ENCODE data around the gene EVX2.

The EVX2 gene

DNA sequence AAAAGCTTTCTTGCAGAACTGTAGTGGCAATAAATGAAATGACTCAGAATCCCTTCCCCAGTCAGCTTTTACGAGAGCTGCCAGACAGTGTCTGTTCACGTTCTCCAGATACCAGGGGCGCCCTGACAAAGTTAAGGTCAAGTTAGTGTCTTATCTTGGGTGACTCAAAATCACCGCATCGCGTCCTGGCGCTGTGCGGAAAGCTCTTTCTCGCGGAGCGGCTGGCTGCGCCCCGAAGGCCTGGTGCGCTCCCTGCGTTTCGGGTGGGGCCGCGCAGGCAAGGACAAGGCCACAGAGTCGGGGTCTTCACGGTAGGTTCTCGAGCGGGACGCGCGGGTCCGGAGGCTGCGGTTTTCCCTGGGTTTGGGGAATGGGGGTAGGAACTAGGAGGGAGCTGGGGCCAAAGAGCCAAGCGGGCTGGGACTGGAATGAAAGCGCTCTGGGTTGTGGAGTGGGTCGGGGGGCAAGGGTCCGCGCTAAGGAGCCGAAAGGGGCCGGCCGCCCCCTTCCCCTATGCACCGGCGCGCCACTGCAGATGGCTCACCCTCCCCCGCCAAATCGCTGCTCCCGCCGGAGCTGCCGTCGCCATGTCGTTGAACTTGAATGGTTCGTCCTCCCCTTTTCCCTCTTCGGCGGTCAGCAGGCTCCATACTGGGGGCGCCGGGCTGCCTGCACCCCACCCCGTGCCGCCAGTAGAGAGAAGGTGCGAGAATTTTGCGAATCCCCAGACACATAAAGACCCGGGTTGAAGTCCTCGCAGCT is 20.7 kb upstream of the EVX2 start:
- ATAC-seq (peak; percentile 13), DNase-seq (no peak)
- Mint-ChIP-seq H3K27me3 (peaks cover 95% of the 10 kb centered on the region), H3K4me3 (peak overlapping the region; percentile 55 to 72), H3K9me3 (no peaks in the 10 kb centered on the region), H3K27ac (no peak overlapping the region), H3K4me1 (peaks cover 47% of the 10 kb centered on the region)

DNA sequence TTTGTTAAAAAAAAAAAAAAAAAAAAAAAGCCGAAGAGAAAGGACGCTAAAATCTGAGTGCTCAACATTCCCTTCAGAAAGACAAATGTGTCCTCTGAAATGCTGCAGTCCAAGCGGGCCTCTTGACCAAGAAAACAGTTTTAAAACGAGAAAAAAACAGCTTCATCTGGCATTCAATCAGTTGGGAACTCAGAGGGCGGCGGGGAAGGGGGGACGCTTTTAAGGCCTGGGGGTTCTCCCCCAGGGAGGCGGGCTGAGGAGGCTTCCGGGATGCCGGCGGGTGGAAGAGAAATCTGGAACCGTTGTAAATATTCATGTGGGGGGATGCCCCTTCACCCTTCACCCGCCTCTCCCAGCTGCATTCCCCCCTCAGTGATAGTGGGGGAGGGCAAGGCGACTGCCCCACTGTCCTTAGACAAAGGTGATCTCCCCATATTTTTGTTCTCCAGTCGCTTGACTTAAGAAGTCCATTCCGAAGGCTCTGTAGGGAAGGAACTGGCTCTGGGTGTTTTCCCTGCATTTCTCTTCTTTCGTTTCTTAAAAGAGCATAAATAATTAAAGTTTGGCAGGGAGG is 20.1 kb upstream of the EVX2 start:
- peaks cover 95% of the 10 kb centered on the region for H3K27me3 Mint-ChIP-seq
- no peak for DNase-seq
- no peak overlapping the region for H3K27ac Mint-ChIP-seq
- peak overlapping the region; percentile 29 to 72 for H3K4me3 Mint-ChIP-seq
- no peak for ATAC-seq
- H3K9me3 Mint-ChIP-seq = no peaks in the 10 kb centered on the region
- peaks cover 43% of the 10 kb centered on the region for H3K4me1 Mint-ChIP-seq

DNA sequence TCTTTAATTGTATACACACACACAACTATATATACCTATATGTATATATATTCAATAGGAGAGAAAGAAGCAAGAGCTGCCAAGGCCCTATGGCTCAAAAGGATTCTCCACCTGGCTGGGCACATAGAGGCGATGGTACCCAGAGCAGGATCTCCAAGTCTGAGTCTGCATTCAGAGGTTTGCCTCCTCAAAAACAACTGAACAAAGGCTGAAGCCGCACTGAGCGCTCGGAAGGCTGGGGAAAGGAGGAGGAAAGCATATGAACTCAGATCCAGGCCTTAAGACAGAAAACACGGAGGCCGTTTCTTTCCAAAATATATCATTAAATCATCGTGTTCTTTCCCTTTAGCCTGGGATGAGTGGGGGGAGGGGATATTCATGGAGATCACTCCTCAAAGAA is 19.4 kb upstream of the EVX2 start:
- Mint-ChIP-seq H3K9me3 (no peaks in the 10 kb centered on the region), H3K4me3 (no peak overlapping the region), H3K27me3 (peaks cover 95% of the 10 kb centered on the region), H3K4me1 (peaks cover 42% of the 10 kb centered on the region), H3K27ac (no peak overlapping the region)
- DNase-seq = no peak
- no peak for ATAC-seq

DNA sequence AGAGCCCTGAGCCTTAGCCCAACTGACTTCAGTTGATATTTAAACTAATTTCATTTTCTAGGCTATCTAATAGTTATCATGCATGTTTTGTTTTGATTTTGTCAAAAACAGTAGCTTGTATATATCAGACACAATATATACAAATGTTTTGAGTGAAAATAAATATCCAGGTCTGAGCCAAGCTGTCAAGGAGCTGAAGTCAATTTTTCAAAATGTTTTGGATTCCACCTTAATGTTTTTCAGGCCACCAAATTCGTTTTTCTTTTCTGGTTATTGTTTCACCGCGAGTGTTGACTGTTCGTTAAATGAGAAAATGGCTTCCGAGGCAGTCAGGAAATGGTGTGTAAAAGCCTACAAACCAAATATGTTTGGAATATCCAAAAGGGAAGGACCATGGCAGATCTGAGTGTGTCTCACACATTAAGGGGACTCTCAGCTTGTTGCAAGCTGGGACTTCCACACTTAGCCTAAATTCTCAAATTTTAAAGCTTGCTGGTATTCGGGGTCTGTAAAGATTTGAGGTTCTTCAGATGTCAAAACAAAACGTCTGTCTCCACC is 18.6 kb upstream of the EVX2 start:
- DNase-seq = no peak
- H3K27ac Mint-ChIP-seq = no peak overlapping the region
- peaks cover 100% of the 10 kb centered on the region for H3K27me3 Mint-ChIP-seq

DNA sequence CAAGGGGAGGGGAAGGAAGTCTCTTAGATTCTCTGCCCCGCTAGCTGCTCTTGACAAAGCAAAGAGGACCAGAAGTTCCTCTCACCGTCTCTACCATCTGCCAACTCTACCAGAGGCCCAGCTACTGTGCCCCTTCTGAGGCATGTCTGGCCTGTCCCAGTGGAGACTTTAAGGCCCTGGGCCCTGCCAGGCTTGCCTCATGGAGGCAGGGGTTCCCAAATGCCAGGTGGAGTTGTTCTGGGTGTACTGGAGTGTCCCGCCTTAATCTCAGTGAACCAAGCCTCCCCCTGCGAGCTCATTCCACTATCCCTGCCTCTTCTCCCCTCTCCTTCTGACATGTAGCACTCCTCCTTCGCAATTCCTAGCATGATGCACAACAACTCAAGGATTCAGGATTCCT is 18.1 kb upstream of the EVX2 start:
- H3K9me3 Mint-ChIP-seq = no peaks in the 10 kb centered on the region
- H3K27ac Mint-ChIP-seq = no peak overlapping the region
- no peak overlapping the region for H3K4me3 Mint-ChIP-seq
- peaks cover 100% of the 10 kb centered on the region for H3K27me3 Mint-ChIP-seq
- ATAC-seq = no peak
- peaks cover 55% of the 10 kb centered on the region for H3K4me1 Mint-ChIP-seq
- DNase-seq = no peak

More for the DNA sequence above, 18.6 kb upstream of the EVX2 start:
- peaks cover 50% of the 10 kb centered on the region for H3K4me1 Mint-ChIP-seq
- H3K4me3 Mint-ChIP-seq = no peak overlapping the region
- ATAC-seq = no peak
- no peaks in the 10 kb centered on the region for H3K9me3 Mint-ChIP-seq

DNA sequence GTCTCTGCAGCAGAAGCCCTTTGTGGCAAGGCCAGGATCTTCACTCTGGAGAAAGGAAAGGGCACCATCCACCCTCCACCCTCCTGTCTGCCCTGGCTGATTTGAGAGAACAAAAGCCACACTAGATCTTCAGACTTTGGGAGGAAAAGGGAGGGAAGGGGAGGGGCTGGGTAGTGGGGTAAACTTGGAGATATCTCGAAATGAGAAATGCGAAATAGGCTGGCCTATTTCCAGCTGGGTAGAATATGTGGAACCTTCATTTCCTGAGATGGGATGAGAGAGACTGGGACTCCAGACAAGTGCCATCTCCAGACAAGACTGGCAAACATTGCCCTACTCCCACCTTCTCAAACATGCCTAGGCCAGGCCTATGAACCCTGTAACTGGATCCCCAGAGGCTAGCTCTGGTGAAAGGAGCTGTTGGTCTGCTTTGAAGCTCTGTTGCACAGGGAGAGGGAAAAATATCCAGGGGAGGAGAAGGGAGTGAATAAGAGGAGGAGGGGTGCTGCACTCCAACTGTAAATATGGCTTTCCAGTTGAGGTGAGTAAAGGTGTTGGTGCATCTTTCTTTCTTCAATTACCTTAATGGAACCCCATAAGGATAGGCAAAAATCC is 17.6 kb upstream of the EVX2 start:
- peaks cover 100% of the 10 kb centered on the region for H3K27me3 Mint-ChIP-seq
- no peak overlapping the region for H3K4me3 Mint-ChIP-seq
- DNase-seq = peak in 1 of 2 donors; percentile 4
- no peak for ATAC-seq
- H3K9me3 Mint-ChIP-seq = no peaks in the 10 kb centered on the region
- H3K27ac Mint-ChIP-seq = no peak overlapping the region
- peaks cover 57% of the 10 kb centered on the region for H3K4me1 Mint-ChIP-seq

DNA sequence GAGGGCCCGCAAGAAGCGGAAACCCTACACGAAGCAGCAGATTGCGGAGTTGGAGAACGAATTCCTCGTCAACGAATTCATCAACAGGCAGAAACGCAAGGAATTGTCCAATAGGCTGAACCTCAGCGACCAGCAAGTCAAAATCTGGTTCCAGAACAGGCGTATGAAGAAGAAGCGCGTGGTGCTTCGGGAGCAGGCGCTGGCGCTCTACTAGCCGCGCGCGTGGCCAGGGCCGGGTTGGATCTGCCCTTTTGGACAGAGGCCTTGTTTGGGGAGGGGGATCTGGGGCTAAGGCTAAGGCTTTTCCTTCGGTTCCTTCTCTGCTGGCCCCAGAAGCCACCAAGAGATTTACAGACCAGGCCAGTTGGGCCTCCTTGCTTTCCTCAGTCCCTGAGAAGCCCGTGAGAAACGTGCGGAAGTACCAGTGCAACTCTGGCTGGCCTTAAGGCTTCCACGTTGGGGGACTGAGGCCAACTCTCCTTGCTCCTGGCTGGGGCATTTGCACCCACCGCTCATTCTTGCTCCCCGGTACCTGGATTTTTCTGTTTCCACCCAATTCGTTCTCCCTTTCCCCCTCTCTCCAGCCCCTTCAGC is 16.9 kb upstream of the EVX2 start:
- H3K27me3 Mint-ChIP-seq = peaks cover 100% of the 10 kb centered on the region
- no peak overlapping the region for H3K27ac Mint-ChIP-seq
- DNase-seq (peak in 1 of 2 donors; percentile 7), ATAC-seq (no peak)
- no peaks in the 10 kb centered on the region for H3K9me3 Mint-ChIP-seq
- H3K4me3 Mint-ChIP-seq = no peak overlapping the region
- peaks cover 51% of the 10 kb centered on the region for H3K4me1 Mint-ChIP-seq

DNA sequence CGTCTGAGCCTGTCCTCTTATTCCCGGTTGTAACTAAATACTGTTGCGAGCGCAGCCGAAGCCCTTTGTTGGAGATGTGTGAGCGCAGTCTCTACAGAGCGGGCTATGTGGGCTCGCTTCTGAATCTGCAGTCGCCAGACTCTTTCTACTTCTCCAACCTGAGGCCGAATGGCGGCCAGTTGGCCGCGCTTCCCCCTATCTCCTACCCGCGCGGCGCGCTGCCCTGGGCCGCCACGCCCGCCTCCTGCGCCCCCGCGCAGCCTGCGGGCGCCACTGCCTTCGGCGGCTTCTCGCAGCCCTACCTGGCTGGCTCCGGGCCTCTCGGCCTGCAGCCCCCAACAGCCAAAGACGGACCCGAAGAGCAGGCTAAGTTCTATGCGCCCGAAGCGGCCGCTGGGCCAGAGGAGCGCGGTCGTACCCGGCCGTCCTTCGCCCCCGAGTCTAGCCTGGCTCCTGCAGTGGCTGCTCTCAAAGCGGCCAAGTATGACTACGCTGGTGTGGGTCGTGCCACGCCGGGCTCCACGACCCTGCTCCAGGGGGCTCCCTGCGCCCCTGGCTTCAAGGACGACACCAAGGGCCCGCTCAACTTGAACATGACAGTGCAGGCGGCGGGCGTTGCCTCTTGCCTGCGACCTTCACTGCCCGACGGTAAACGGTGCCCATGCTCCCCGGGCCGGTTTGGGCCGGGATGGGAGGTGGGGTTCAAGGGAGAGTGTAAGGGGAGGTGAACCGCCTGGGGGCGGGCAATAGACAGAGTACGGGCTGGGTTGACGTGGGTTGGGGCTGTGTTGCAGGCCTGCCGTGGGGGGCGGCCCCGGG is 16.2 kb upstream of the EVX2 start, which contains the start of gene HOXD12:
Gene HOXD12, plus strand, starts transcription at position 68 of the 819 bp plus-strand sequence. Its CDS starts 7 bp downstream, at position 75.
- Mint-ChIP-seq H3K4me3 (no peak within 1 kb of the TSS), H3K4me1 (peaks cover 44% of the 10 kb centered on the region), H3K27me3 (peaks cover 100% of the 10 kb centered on the region), H3K9me3 (no peaks in the 10 kb centered on the region), H3K27ac (peak within 1 kb of the TSS in 1 of 2 donors; percentile 27)
- ATAC-seq (no peak), DNase-seq (peak in 1 of 2 donors; percentile 8)

DNA sequence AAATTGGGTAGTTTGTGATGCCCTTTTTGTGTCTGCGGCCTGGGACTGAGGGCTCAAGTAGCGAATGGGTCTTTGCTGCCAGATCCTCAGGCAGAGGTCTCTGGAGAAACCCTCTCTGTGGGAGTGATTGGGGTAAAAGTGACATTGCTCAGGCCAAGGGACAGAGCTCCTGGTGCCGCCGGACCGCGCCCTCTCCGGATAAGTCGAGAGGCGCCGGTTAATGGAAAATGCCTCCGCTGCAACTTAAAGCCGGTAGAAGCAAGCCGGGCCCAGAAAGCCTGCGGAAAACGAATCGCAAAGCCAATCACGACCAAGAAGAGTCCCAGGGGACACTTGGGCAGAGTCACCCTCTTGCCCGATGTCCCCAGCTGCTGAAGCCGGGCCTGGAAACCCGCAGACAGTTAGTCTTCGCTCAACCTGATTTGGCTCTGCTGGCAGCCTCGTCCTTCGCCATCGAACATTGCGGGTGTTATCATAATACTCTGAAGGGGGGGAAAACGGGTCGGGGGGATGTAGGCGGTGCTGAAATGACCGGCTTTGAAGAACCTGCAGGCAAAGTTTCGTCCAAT is 15.5 kb upstream of the EVX2 start:
- Mint-ChIP-seq H3K9me3 (no peaks in the 10 kb centered on the region), H3K4me1 (peaks cover 37% of the 10 kb centered on the region), H3K27ac (peak overlapping the region in 1 of 2 donors; percentile 27), H3K4me3 (no peak overlapping the region), H3K27me3 (peaks cover 100% of the 10 kb centered on the region)
- ATAC-seq = no peak
- no peak for DNase-seq

DNA sequence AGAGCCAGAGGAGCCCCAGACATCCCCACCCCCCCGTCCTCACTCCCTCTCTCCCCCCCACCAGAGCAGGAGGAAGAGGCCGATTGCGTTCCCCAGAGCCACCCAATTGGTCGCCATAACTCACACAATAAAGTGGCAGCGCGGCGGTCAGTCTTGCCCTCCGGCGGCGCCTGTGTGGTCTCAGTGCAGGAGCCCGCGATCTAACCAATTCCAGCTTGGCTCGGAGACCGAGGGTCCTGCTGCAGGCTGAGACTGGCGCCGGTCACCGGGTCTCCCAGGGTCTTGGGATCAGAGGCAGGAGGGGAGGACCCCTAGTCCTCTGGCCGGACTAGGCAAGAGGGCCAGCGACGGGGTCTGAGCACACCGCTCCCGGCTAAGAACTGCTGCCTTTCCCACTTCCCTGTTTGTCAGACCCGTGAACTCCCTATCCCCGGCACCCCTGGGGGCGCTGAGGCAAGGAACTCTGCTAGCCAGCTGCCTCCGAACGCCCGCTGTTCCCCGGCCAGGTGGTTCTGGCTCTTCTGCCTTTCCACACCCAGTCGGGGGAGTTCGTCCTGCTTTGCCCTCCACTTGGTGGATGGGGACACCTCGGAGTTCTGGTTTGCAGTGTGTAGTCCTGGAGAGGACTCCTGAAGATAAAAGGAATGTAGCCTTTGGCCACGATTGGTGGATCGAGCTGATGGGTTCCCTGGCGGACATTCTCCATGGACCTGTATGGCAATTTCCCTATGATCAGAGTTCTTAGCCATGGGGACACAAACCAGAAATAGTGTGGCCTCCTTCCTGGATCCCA is 14.8 kb upstream of the EVX2 start:
- no peaks in the 10 kb centered on the region for H3K9me3 Mint-ChIP-seq
- peak in 1 of 2 donors; percentile 5 for DNase-seq
- no peak overlapping the region for H3K27ac Mint-ChIP-seq
- H3K27me3 Mint-ChIP-seq = peaks cover 100% of the 10 kb centered on the region
- H3K4me1 Mint-ChIP-seq = peaks cover 36% of the 10 kb centered on the region
- ATAC-seq = no peak
- no peak overlapping the region for H3K4me3 Mint-ChIP-seq

DNA sequence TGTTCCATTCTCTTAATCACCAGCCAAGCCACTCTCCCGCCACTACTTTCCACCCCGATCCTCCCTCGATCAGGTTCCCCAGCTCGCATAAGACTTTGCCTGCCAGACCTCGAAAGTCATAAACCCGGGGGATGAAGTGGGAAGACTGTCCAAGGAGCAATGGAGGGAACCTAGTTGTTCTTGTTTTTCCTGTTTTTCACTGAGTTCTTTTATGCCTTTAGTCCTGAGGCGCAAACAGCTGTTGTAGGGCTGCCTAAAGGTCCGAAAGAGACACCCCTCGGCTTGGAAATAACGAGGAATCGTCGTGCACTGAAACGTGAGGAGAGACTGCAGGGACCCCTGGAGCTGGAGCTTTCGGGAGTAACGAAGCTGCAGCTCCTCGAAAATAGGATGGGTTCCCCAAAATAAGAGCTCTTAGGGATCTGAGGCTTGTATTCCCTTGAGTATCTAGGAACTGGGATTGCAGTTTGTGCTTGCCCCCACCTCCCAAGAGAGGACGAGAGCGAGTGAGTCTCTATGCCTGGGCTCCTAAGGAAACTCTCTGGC is 14.1 kb upstream of the EVX2 start:
- peak overlapping the region in 1 of 2 donors; percentile 80 for H3K27ac Mint-ChIP-seq

DNA sequence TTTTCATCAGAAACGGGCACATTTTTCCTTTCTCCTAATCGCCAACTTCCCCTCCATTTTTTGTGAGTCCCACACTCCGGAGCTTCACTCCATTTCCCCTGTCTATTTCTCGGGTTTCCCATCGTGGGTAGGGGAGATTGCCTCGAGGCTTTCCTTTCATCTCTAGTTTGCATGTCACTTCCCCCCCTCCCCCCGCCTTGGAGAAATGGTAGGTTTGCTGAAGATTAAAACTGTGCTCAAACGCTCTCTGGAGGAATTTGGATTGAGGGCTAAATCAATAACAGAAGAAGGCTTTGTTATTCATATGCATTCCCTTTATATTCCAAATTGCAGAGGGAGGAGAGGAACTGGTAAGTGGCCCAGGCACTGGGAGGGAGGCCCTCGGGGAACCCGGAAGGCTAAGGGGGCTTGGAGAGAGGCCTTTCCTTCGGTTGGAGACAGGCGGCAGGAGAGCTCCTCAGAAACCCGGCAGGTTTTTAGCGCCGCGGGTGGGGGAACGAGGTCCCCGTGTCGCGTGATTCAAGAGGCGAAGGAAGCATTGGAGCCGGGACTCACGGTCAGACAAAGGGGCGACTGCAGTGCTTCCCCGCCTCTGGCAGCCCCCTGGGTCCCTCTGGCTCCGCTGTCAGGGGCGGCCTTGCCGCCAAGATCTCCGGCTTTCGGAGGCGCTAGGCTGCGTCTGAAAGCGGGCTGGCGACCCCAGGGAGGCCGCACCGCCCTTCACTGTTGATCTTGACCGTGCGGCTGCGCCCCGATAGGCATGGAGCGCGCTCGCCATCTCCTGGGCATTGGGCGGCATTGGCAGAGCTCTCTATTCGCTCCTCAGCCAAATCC is 13.4 kb upstream of the EVX2 start:
- DNase-seq (peak; percentile 65 to 71), ATAC-seq (peak; percentile 86)
- Mint-ChIP-seq H3K9me3 (no peaks in the 10 kb centered on the region), H3K4me3 (peak overlapping the region; percentile 70 to 80), H3K27me3 (peaks cover 99% of the 10 kb centered on the region), H3K4me1 (peaks cover 44% of the 10 kb centered on the region), H3K27ac (no peak overlapping the region)

More for the DNA sequence above, 14.1 kb upstream of the EVX2 start:
- Mint-ChIP-seq H3K4me1 (peaks cover 43% of the 10 kb centered on the region), H3K27me3 (peaks cover 100% of the 10 kb centered on the region), H3K4me3 (peak overlapping the region; percentile 70 to 80), H3K9me3 (no peaks in the 10 kb centered on the region)
- DNase-seq = no peak
- no peak for ATAC-seq

Measured in stimulated activated naive CD8-positive, alpha-beta T cell treated with anti-CD3 and anti-CD28 coated beads, Interleukin-15, amount 100 ng/mL, for 72 hours (primary cell).